COLO668 (cell line): Measurements from ENCODE around the gene MT1B.

ENCODE experiments used
- DNase-seq: peaks from one replicate; lab custom pipeline; 2025; ENCODE audit not compliant: unreplicated experiment; lab: John Stamatoyannopoulos, UW

The MT1B gene

DNA sequence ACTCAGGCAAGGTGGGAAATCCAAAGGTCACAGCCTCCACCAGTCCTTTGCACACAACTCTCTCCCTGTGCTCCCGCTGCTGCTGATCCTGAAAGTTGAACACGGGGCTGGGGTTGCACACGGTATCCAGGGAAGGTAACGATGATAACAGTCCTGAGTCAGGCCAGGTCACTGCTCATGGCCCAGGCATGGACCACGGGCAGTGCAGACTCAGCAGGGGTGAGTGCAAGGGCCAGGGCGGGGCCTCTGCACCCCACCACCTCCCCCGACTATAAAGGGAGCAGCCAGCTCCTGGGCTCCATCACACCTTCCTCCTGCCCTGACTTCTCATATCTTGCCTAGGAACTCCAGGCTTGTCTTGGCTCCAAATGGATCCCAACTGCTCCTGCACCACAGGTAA, at the start of gene MT1B:
Gene MT1B (plus strand): TSS at position 301 of the 400 bp plus-strand sequence. CDS start 68 bp downstream, at position 369.
- no peak for DNase-seq

DNA sequence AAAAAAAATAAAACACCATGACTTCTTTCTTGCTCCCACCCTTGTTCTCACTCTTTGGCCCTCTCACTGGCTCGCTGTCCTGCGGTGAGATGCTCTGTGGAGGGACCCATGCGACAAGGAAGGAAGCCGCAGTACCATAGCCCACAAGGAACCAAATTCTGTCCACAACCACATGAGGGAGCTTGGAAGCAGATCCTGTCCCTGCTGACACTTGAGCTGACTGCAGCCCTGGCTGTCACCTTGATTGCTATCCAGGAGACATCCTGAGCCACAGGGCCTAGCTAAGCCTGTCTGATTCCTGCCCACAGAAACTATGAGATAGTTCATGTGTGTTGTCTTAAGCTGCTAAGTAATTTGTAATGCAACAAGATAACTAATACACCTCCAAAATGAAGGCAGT, 48.1 kb upstream of the MT1B start:
- DNase-seq = peak; percentile 17

DNA sequence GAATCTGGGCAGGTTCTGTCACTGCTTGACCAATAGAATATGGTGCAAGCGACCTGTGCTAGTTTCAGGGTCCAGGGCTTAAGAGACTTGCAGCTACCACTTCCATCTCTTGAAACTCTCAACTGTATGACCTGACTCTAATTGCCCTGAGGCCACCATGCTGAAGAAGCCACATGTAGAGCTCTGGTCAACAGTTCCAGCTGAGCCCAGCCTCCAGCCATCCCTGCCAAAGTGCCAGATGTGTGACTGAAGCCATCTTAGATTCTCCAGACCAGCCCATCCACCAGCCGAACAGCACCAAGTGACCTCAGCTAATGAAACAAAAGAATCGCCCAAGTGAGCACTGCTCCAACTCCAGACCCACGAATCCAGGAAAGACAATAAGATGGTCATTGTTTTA, 46.7 kb upstream of the MT1B start:
- no peak for DNase-seq

DNA sequence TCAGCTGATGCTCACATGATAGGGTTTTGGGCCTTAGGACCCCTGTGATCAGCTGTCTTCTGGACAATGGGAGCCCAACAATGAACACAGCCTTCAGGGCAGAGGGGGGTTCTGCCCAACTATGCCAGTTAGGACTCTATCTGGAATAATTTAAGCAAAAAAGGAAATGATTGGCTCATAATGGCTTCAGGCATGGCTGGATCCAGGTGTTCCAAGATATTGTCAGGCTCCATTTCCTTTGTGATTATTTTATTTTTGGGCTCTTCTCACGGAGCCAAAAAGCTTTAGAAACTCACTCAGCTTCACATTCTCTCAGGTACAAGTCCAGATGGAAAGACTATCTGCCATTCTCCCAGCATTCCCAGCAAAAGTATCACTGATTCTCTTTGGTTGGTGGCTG, 46.2 kb upstream of the MT1B start:
- no peak for DNase-seq

DNA sequence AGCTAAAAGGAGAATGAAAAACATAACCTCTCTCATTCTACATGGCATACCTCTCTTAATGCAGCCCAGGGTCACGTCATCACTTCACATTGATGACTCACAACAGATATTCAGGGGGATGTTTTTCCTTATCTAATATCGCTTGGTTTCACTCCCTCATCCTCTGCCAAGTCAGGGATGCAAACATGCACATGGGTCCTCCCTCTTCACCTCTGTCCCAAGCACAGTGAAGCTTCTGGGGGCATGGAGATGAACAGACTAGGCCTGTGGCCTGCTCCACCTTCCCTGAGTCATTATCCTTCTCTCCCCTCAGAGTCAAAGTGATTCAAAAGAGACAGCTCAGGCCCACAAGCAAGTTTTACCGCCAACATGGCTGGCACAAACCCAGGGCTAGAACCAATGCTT, 45.6 kb upstream of the MT1B start:
- DNase-seq = no peak

DNA sequence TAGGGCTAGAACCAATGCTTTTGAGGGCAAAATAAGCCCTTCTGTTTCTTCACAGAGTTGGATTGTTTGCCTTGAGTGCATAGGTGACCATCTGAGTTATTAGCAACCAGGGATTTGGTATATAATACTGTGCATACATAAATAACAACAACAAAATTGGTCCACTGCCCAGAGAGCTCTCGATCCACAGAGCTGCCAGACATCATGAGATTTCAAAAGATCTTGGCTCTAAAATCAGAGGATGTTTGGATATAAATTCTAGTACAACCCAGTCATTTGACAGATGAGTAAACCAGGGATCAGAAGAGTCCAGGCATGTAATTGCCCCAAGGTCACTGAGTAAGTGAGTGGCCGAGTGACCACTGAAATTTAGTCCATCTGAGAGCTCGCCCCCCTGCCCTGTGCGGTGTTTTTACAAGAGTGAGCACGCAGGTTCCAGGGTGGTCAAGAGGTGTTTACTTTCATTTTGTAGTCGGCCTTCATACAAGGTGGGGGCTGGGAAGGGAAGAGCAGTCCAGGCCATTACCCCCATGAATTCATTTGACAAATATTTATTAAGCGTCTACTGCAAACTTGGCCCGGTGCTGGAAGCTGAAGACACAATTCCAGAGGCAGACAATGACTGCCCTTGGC, 45.1 kb upstream of the MT1B start:
- no peak for DNase-seq

DNA sequence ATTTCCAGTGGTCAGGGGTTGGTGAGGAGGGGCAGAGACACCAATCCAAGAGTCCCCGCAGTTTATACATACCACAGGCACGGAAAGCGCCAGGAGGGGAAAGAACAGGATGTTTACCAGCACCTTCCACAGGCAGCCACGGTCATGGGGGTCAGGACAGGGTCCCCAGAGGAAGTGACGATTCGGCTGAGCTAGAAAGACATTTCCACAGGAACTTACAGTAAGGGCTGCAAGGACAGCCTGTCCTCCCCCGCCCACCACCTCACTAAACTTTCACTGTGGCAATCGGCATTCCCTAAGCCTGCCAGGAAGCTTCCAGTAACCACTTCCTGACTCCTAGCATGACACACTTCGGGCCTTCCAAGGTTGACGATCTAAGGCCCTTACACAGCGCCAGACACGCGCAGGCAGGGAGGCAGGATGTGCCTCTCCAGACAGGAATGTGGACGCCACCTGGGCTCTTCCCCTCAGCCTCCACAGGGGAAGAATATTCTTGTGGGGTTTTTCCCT, 44.5 kb upstream of the MT1B start:
- no peak for DNase-seq

DNA sequence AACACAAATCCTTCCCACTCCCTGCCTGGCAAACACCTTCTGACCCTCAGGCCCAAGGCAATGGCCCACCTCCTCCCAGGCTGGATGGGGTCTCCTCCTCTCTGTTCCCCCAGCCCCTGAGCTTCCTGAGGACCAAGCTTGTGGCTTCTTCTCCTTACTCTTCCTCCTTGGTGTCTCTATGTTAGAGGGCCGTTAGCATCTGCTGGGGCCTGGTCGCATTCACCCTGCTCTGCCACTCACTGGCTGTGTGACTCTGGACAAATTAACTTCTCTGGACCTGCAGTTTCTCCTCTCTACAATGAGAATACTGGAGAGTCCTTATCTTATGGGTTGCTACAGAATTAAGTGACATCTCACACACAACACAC, 44.0 kb upstream of the MT1B start:
- no peak for DNase-seq

DNA sequence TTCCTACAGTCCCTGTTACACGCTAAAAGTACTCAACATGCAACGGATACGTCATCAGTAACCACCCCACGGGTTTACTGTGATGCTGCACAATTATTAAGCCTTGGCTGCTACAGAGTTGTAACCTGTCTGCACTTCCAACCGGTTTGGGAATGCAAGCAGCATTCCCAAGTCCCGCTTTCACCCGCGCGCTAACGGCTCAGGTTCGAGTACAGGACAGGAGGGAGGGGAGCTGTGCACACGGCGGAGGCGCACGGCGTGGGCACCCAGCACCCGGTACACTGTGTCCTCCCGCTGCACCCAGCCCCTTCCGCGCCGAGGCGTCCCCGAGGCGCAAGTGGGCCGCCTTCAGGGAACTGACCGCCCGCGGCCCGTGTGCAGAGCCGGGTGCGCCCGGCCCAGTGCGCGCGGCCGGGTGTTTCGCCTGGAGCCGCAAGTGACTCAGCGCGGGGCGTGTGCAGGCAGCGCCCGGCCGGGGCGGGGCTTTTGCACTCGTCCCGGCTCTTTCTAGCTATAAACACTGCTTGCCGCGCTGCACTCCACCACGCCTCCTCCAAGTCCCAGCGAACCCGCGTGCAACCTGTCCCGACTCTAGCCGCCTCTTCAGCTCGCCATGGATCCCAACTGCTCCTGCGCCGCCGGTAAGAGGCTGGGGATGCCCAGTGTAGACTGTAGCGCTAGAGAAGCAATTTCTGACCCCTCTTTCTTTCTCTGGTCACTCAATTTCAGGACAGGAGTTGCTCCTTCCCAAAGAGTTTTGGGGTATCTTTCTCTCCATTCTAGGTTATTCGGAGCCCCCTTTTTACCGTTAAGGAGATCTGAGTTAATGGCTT, 43.4 kb upstream of the MT1B start, which contains the start of gene MT2A:
Gene MT2A (plus strand): TSS at position 542 of the 833 bp plus-strand sequence. CDS start 72 bp downstream, at position 614.
- DNase-seq = peak; percentile 95

DNA sequence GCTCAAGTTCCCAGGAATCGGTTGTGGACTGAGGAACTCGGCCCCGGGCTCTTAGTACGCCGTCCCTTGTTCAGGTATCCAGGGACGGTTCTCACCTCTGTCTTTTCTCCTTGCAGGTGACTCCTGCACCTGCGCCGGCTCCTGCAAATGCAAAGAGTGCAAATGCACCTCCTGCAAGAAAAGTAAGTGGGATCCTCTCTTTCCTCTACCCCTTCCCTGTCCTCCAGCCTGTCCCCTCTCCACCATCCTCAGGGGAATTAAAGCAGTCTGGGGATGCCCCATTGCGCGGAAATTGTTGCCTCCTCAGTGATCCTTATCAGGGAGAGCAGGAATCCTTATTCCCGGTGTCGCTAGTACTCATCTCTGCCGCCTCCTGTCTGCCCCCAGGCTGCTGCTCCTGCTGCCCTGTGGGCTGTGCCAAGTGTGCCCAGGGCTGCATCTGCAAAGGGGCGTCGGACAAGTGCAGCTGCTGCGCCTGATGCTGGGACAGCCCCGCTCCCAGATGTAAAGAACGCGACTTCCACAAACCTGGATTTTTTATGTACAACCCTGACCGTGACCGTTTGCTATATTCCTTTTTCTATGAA, 42.7 kb upstream of the MT1B start:
- no peak for DNase-seq

DNA sequence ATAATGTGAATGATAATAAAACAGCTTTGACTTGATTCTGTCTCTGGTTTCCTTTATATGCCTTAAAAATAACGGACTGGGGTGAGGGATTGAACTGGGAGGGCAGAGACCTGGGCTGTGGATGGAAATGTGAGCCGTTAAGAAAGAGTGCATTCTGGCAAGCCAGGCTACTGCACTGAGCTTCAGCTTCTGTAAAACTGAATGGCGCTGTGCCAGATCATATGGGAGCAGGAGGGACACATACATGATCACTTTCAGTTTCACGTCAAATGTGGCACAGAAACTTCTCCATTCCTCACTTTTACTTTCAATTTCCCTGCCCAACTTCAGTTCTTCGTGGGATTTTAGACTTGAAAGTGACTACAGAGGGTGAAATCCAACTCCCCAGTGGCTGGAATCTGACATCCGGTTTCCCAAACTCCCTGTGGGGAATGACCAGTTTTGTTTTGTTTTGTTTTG, 42.2 kb upstream of the MT1B start:
- DNase-seq = peak; percentile 17

DNA sequence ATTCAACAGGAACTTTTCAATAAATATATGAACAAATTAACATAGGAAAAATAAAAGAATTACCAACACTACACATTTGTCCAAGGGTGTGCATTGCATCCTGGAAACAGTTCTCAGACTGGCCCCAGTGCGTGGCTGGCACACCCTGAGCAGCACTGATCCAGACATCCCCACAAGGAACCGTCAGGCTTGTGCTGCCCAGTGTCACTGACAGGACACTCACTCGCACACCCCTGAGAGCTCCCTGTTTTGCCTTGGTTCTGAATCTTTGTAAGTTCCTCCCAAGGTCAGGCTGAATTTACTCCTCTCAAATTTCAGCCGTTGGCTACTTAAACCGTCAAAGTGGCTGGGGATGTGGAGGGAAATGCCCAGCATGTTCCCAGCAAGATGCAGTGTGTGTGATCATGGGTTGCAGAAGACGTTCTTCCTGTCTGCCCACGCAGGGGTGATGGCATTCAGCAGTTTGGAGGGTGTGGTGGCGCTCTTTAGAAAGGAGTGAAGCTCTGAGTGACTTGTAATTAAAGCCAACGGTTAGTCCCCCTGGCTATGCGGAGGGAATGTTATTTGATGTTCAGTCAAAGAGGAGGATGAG, 41.6 kb upstream of the MT1B start:
- no peak for DNase-seq

DNA sequence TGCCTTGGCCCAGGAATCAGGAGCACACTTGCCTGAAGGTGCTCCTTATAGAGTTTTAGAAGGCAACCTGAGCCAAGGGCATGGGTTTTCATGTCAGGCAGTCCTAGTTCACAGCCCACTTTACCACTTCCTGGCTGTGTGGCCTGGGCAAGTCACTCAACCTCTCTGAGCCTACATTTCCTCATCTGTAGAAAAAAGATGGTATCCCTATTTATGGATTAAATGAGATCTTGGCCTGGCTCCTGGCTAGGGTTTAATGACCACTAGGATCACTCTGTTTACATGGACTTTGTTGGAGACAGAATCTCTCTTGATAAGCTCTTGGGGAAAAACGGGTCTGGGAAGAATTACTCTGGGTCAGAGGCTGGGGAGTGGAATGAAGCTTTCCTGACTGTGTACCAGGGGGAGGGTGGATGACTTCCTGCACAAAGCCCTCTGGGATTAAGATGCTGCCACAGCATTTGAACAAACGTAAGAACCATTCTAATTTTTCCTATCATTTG, 41.0 kb upstream of the MT1B start:
- DNase-seq = no peak

DNA sequence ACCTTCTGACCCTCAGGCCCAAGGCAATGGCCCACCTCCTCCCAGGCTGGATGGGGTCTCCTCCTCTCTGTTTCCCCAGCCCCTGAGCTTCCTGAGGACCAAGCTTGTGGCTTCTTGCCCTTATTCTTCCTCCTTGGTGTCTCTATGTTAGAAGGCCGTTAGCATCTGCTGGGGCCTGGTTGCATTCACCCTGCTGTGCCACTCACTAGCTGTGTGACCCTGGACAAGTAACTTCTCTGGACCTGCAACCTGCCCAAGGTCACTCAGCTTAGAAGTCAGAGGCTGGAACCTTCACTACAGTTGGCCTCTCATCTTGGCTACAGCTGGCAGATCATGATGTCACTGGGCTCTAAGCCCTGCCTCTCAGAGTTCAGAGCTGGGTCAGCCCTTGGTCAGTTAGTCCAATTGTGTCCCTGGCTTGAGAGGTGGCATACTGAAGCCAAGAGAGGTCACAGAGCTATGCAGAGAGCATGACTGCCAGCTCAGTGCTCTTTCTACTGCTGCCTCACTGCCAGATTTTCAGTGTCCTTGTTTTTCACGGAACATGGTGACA, 40.3 kb upstream of the MT1B start:
- DNase-seq = no peak

DNA sequence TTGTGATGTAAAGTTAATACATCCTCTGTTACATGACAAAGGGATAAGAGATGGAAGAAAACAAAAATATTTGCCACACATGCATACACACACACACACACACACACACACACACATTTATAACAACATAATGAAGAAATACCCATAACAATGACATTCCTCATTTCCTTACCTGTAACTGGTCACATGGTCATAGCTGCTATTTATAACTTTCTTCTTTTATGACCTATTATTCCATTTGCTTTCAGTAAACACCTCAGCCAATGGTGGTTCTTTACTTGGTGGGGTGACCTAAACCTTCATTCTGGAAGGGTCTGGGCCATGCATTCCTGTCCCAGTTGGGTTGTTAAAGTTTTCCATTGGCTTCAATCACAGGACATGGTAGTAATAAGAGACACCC, 38.0 kb upstream of the MT1B start:
- DNase-seq = no peak

DNA sequence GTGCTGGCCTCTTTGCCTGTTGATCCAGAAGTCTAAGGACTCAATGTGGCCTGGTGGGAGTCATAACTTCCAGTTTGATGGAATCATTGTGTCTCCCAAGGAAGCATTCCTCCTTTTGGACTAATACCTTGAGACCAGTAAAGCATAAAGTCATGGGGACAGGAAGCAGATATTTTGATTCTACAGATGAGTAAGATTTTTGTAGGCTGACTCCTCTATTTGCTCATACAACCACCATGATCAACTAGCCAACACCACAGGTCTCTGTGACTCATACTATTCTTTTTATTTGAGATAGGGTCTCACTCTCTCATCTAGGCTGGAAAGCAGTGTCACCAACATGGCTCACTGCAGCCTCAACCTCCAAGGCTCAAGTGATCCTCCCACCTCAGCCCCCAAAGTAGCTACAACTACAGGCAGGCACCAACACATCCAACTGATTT, 37.1 kb upstream of the MT1B start:
- no peak for DNase-seq

DNA sequence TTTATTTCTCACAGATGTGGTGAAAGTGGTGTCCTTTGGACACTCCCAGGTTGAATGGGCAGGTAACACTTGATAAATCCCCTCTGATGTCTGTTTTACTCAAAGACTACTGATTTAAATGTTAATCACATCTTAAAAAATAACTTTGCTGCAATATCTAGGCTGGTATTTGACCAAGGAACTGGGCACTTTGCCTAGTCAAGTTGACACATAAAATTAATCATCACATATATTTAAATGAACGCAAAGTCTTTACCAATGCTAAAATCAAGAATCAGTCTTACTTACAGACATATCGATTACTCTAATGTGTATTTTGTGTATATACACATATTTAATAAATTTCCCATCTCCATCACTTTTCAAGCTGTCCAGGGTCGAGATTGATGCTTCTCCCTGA, 36.3 kb upstream of the MT1B start:
- no peak for DNase-seq

DNA sequence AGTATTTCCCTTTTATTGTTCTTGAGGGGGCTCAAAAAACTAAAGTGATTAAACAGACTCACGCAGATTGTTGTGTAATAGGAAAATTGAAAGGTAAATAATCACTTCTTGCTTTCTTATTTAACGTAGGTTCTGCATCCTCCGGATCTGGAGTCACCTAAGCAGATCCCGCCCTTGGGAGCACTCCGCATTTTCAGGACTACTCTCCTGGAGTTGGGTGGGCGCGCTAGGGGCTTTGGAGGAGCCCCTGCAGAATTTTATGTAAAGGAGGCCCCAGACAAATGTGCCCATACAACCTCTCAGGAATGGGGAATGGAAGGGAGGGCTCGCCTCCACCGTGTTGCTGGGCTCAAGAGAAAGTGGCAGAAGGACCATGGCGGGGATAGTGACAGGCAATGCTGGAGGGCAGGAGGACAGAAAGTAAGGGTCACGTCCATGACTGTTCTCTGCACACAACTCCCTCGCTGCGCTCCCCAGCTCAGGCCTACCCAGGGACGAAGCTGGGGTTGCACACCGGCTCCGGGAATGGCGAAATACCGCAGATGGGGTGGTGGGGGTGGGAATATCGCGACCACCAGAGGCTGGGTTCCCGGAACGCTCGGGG, 35.0 kb upstream of the MT1B start:
- no peak for DNase-seq

DNA sequence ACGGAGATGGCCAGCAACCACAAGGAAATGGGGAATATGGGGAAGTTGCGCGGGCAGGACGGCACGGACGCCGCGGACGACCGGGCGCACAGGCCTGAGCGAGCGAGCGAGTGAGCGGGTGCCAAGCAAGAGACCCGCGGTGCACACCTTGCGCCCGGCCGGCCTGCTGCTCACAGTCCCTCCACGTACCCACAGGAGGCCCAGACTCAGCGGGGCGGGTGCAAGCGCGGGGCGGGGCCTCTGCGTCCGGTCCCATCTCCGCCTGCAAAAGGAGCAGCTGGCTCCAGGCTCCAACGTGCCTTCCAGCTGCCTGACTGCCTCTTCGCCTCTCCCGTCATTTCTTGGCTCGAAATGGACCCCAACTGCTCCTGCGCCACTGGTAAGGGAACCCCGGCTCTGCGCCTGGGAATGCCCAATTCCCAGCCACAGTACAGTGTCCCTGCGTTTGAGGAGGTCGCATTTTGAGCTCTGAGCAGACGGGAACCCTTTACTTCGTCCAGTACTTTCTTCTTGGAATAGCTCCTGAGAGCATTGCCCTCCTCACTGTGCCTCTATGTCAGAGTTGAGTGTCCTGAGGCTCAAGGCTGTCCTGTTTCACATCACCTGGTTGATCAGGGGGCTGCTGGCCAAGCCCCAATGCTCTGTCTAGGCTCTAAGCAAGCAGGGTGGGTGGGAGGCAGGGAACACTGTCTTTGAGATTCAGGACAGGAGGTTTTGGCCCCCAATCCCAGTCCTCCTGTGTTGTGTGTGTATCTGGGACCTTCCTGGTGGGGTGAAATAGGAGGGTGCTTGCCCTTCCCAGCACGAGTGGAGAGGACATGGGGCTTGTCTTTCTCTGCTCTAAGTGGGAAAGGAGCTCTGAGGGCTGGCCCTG, 34.2 kb upstream of the MT1B start:
- peak; percentile 36 for DNase-seq

DNA sequence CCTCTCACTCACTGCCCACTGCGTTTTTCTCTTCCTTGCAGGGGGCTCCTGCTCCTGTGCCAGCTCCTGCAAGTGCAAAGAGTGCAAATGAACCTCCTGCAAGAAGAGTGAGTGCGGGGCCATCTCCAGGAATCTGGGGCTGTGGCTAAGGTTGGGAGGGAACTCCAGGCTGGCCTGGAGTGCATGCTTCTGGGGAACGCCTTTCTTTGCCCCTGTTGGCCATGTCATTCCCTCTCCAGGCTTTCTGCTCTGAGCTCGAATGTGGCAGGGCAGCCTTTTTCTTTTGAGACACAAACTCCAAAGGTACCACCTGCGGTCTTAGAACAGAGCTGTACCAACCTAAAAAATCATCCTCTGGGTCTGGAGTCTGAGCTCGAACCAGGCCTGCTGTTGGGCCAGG, 33.5 kb upstream of the MT1B start:
- DNase-seq = no peak
